ENCODE results near the gene STPG3. TPM values are rescaled to one million over a fixed set of nuclear protein-coding genes. Genes with fewer than 3 reads are reported as not detected.

Gene STPG3
- total RNA-seq (not detected), polyA plus RNA-seq (not detected)

DNA sequence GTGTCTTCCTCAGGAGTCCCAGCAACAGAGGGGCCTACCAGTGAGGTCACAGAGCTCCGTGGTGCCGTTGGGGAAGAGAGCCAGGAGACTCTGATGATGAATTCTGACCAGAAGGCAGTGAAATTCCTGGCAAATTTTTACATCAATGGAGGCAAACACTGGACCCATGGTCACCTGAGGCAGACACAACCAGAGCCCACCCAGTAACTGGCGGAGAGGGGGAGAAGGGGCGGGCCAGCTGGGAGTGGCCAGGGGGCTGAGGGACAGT lies at the start of gene STPG3:
Gene STPG3 (plus strand): TSS at position 93 of the 268 bp plus-strand sequence. CDS start 1 bp downstream, at position 94.
- 88% methylated on average over 4 of the region's 4 CpGs for WGBS
- TF ChIP-seq NR2F2 (IDR thresholded peaks at IDR 0.05) (no peak), RXRA (IDR thresholded peaks at IDR 0.05) (no peak), EGR1 (IDR thresholded peaks at IDR 0.05; ENCODE audit: low read depth in 2 of 2) (no peak), FOXA2 (IDR thresholded peaks at IDR 0.05) (no peak), YY1 (IDR thresholded peaks at IDR 0.05) (no peak), FOXA1 (IDR thresholded peaks at IDR 0.05) (no peak)
- TF ChIP-seq, protein P1, sequence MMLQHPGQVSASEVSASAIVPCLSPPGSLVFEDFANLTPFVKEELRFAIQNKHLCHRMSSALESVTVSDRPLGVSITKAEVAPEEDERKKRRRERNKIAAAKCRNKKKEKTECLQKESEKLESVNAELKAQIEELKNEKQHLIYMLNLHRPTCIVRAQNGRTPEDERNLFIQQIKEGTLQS (IDR thresholded peaks at IDR 0.05), result no peak
- TF ChIP-seq, protein P2, sequence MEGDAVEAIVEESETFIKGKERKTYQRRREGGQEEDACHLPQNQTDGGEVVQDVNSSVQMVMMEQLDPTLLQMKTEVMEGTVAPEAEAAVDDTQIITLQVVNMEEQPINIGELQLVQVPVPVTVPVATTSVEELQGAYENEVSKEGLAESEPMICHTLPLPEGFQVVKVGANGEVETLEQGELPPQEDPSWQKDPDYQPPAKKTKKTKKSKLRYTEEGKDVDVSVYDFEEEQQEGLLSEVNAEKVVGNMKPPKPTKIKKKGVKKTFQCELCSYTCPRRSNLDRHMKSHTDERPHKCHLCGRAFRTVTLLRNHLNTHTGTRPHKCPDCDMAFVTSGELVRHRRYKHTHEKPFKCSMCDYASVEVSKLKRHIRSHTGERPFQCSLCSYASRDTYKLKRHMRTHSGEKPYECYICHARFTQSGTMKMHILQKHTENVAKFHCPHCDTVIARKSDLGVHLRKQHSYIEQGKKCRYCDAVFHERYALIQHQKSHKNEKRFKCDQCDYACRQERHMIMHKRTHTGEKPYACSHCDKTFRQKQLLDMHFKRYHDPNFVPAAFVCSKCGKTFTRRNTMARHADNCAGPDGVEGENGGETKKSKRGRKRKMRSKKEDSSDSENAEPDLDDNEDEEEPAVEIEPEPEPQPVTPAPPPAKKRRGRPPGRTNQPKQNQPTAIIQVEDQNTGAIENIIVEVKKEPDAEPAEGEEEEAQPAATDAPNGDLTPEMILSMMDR (IDR thresholded peaks at IDR 0.05; ENCODE audit: low read depth, low read length, missing input control), result no peak
- Histone ChIP-seq H3K4me3 (ENCODE audit: low read depth in 1 of 3, low read length in 3 of 3) (no peak within 1 kb of the TSS), H3K27me3 (ENCODE audit: control insufficient read depth in 4 of 4, insufficient read depth in 4 of 4, low read length in 3 of 4) (no peaks in the 10 kb centered on the region), H3K36me3 (ENCODE audit: control insufficient read depth in 4 of 4, insufficient read depth in 3 of 4, low read depth in 1 of 4, low read length in 3 of 4) (no peaks in the 10 kb centered on the region), H3K9ac (ENCODE audit: low read depth in 1 of 2, low read length in 2 of 2) (no peak within 1 kb of the TSS), H3K9me3 (ENCODE audit: control insufficient read depth in 4 of 4, low read length in 3 of 4) (no peaks in the 10 kb centered on the region), H3K4me1 (ENCODE audit: control insufficient read depth in 4 of 4, insufficient read depth in 4 of 4, low read length in 3 of 4) (peaks cover 2 to 28% (median 15%) of the 10 kb centered on the region in 4 donors), H3K27ac (ENCODE audit: low read depth in 1 of 2, low read length in 2 of 2) (no peak within 1 kb of the TSS)
- DNase-seq (ENCODE audit: low spot score), result no peak

DNA sequence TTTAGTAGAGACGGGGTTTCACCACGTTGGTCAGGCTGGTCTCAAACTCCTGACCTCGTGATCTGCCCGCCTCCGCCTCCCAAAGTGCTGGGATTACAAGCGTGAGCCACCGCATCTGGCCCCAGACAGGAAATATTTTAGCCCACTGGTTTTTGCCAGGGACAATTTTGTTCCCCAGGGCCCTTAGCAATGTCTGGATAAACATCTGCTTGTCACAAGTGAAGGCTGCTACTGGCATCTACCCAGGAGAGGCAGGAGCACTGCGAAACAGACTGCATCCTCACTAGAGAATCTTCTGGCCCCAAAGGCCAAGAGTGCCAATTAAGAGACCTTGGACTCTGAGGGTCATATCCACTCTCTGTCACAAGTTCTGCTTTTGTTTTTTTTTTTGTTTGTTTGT lies 48.1 kb upstream of the STPG3 start:
- TF ChIP-seq FOXA1 (IDR thresholded peaks at IDR 0.05) (no peak), EGR1 (IDR thresholded peaks at IDR 0.05; ENCODE audit: low read depth in 2 of 2) (no peak), HNF4G (IDR thresholded peaks at IDR 0.05) (no peak), GABPA (IDR thresholded peaks at IDR 0.05 in 1 of 2, conservative IDR thresholded peaks at IDR 0.05 in 1 of 2) (no peak), SP1 (IDR thresholded peaks at IDR 0.05) (no peak), HNF4A (conservative IDR thresholded peaks at IDR 0.05) (peak; percentile 26 to 46), NR2F2 (IDR thresholded peaks at IDR 0.05) (peak; percentile 3), YY1 (IDR thresholded peaks at IDR 0.05) (no peak), RXRA (IDR thresholded peaks at IDR 0.05) (no peak), TAF1 (conservative IDR thresholded peaks at IDR 0.05) (no peak), FOXA2 (IDR thresholded peaks at IDR 0.05) (no peak), MAX (IDR thresholded peaks at IDR 0.05) (no peak)
- TF ChIP-seq, protein P2 (IDR thresholded peaks at IDR 0.05; ENCODE audit: low read depth, low read length, missing input control), result no peak
- Histone ChIP-seq H3K27ac (ENCODE audit: low read depth in 1 of 2, low read length in 2 of 2) (peak overlapping the region; percentile 31 to 78), H3K4me1 (ENCODE audit: control insufficient read depth in 4 of 4, insufficient read depth in 4 of 4, low read length in 3 of 4) (peaks cover 27 to 78% (median 65%) of the 10 kb centered on the region in 4 donors), H3K9me3 (ENCODE audit: control insufficient read depth in 4 of 4, low read length in 3 of 4) (no peaks in the 10 kb centered on the region), H3K9ac (ENCODE audit: low read depth in 1 of 2, low read length in 2 of 2) (no peak overlapping the region), H3K4me3 (ENCODE audit: low read depth in 1 of 3, low read length in 3 of 3) (no peak overlapping the region), H3K36me3 (ENCODE audit: control insufficient read depth in 4 of 4, insufficient read depth in 3 of 4, low read depth in 1 of 4, low read length in 3 of 4) (no peaks in the 10 kb centered on the region), H3K27me3 (ENCODE audit: control insufficient read depth in 4 of 4, insufficient read depth in 4 of 4, low read length in 3 of 4) (no peaks in the 10 kb centered on the region)
- WGBS, result 37% methylated on average over 8 of the region's 8 CpGs
- no peak for DNase-seq (ENCODE audit: low spot score)

GRCh38 chr9:137204731-137205125 lies 46.4 kb upstream of the STPG3 start:
- no peak for DNase-seq (ENCODE audit: low spot score)
- Histone ChIP-seq H3K27me3 (ENCODE audit: control insufficient read depth in 4 of 4, insufficient read depth in 4 of 4, low read length in 3 of 4) (no peaks in the 10 kb centered on the region), H3K4me3 (ENCODE audit: low read depth in 1 of 3, low read length in 3 of 3) (peak overlapping the region; percentile 90 to 98 (median 96)), H3K9me3 (ENCODE audit: control insufficient read depth in 4 of 4, low read length in 3 of 4) (no peaks in the 10 kb centered on the region), H3K4me1 (ENCODE audit: control insufficient read depth in 4 of 4, insufficient read depth in 4 of 4, low read length in 3 of 4) (peaks cover 25 to 62% (median 55%) of the 10 kb centered on the region in 4 donors), H3K36me3 (ENCODE audit: control insufficient read depth in 4 of 4, insufficient read depth in 3 of 4, low read depth in 1 of 4, low read length in 3 of 4) (peaks cover 0 to 5% (median 0%) of the 10 kb centered on the region in 4 donors), H3K9ac (ENCODE audit: low read depth in 1 of 2, low read length in 2 of 2) (peak overlapping the region; percentile 29 to 82), H3K27ac (ENCODE audit: low read depth in 1 of 2, low read length in 2 of 2) (peak overlapping the region in 1 of 2 donors; percentile 45)
- 11% methylated on average over 21 of the region's 21 CpGs for WGBS
- TF ChIP-seq GABPA (IDR thresholded peaks at IDR 0.05 in 1 of 2, conservative IDR thresholded peaks at IDR 0.05 in 1 of 2) (no peak), HNF4A (conservative IDR thresholded peaks at IDR 0.05) (no peak), RXRA (IDR thresholded peaks at IDR 0.05) (no peak), FOXA1 (IDR thresholded peaks at IDR 0.05) (no peak), TAF1 (conservative IDR thresholded peaks at IDR 0.05) (no peak), REST (IDR thresholded peaks at IDR 0.05) (no peak), SP1 (IDR thresholded peaks at IDR 0.05) (no peak), FOXA2 (IDR thresholded peaks at IDR 0.05) (no peak), EGR1 (IDR thresholded peaks at IDR 0.05; ENCODE audit: low read depth in 2 of 2) (no peak), MAX (IDR thresholded peaks at IDR 0.05) (no peak)
- TF ChIP-seq, protein P1 (IDR thresholded peaks at IDR 0.05), result no peak

All from liver (tissue), 9 donors.